Trophoblast cell (in vitro differentiated cells and primary cell): Measurements from ENCODE around the gene XDH.

ENCODE experiments used
- DNase-seq, 2 donors: peaks; one replicate each; pipeline ENCODE4 v3.0.0-alpha.2; 2016
- H2AFZ ChIP-seq: 2 replicates; pipeline ENCODE4 v1.6.1; 2013; ENCODE audit warnings: low read length, moderate library complexity, mild to moderate bottlenecking; ENCODE audit not compliant: insufficient read depth, poor library complexity
- H2AK5ac ChIP-seq: 2 replicates; pipeline ENCODE4 v1.6.1; 2013; ENCODE audit warnings: mild to moderate bottlenecking, low read length
- H2BK120ac ChIP-seq: 2 replicates; pipeline ENCODE4 v1.6.1; 2013; ENCODE audit warnings: low read length, mild to moderate bottlenecking, moderate library complexity; ENCODE audit not compliant: insufficient read depth, poor library complexity
- H2BK12ac ChIP-seq: 2 replicates; pipeline ENCODE4 v1.6.1; 2013; ENCODE audit warnings: mild to moderate bottlenecking, low read length, moderate library complexity
- H2BK5ac ChIP-seq: 2 replicates; pipeline ENCODE4 v1.6.1; 2013; ENCODE audit warnings: low read length, low read depth, moderate library complexity, mild to moderate bottlenecking; ENCODE audit not compliant: poor library complexity
- H3K14ac ChIP-seq: 2 replicates; pipeline ENCODE4 v1.6.1; 2013; ENCODE audit warnings: mild to moderate bottlenecking, low read length
- H3K18ac ChIP-seq: 2 replicates; pipeline ENCODE4 v1.6.1; 2013; ENCODE audit warnings: mild to moderate bottlenecking, low read length
- H3K23ac ChIP-seq: 2 replicates; pipeline ENCODE4 v1.6.1; 2013; ENCODE audit warnings: low read length
- H3K27ac ChIP-seq: 2 replicates; pipeline ENCODE4 v1.5.1; 2013; ENCODE audit warnings: low read depth, mild to moderate bottlenecking, inconsistent platforms, low read length, moderate library complexity
- H3K27me3 ChIP-seq: 2 replicates; pipeline ENCODE4 v1.6.1; 2013; ENCODE audit warnings: inconsistent platforms, mild to moderate bottlenecking, low read length, moderate library complexity; ENCODE audit not compliant: insufficient read depth
- H3K36me3 ChIP-seq, 2 experiments: 1 replicate in 1 of 2; 2 replicates in 1 of 2; pipeline ENCODE4 v1.6.1; 2013; ENCODE audit warnings: low read length in 2 of 2, mild to moderate bottlenecking in 2 of 2, moderate library complexity in 1 of 2; ENCODE audit not compliant: insufficient read depth in 2 of 2, control insufficient read depth in 1 of 2
- H3K4ac ChIP-seq: 2 replicates; pipeline ENCODE4 v1.6.1; 2013; ENCODE audit warnings: low read depth, mild to moderate bottlenecking, low read length, moderate library complexity
- H3K4me1 ChIP-seq, 2 experiments: 1 replicate in 1 of 2; 2 replicates in 1 of 2; pipeline ENCODE4 v1.6.1; 2013; ENCODE audit warnings: low read length in 2 of 2, mild to moderate bottlenecking in 2 of 2, moderate library complexity in 1 of 2; ENCODE audit not compliant: insufficient read depth in 2 of 2, control insufficient read depth in 1 of 2
- H3K4me2 ChIP-seq: 2 replicates; pipeline ENCODE4 v1.6.1; 2013; ENCODE audit warnings: inconsistent platforms, mild to moderate bottlenecking, low read length, moderate library complexity
- H3K4me3 ChIP-seq: 2 replicates; pipeline ENCODE4 v1.5.1; 2013; ENCODE audit warnings: mild to moderate bottlenecking, low read depth, low read length, inconsistent platforms
- H3K79me1 ChIP-seq: one replicate; pipeline ENCODE4 v1.6.1; 2013; ENCODE audit warnings: low read length
- H3K79me2 ChIP-seq: 2 replicates; pipeline ENCODE4 v1.6.1; 2013; ENCODE audit warnings: low read length, mild to moderate bottlenecking; ENCODE audit not compliant: control insufficient read depth, insufficient read depth, poor library complexity
- H3K9ac ChIP-seq: 2 replicates; pipeline ENCODE4 v1.6.1; 2013; ENCODE audit warnings: mild to moderate bottlenecking, low read length
- H3K9me3 ChIP-seq: 2 replicates; pipeline ENCODE4 v1.6.1; 2013; ENCODE audit warnings: low read depth, mild to moderate bottlenecking, control low read depth, inconsistent platforms, low read length; ENCODE audit not compliant: insufficient read depth
- H4K12ac ChIP-seq: 2 replicates; pipeline ENCODE4 v1.6.1; 2013; ENCODE audit warnings: low read depth, mild to moderate bottlenecking, low read length, moderate library complexity
- H4K8ac ChIP-seq: 2 replicates; pipeline ENCODE4 v1.6.1; 2013; ENCODE audit warnings: low read depth, mild to moderate bottlenecking, low read length, moderate library complexity
- H4K91ac ChIP-seq: one replicate; pipeline ENCODE4 v1.6.1; 2013; ENCODE audit warnings: low read depth, mild to moderate bottlenecking, low read length, moderate library complexity
- WGBS: extraction: QIAGEN DNeasy Blood & Tissue Kit; methylation state at CpG from one replicate; pipeline ENCODE4 v1.1.7; 2013; ENCODE audit warnings: missing lambda C conversion rate; ENCODE audit not compliant: insufficient read length, insufficient coverage; ENCODE audit errors: extremely low coverage; 5-methylcytosine and 5-hydroxymethylcytosine counted together

The XDH gene

GRCh38 chr2:31404827-31405226, 9.7 kb downstream of the XDH start:
- no peak overlapping the region for H2BK5ac ChIP-seq
- no peak overlapping the region for H3K4me2 ChIP-seq
- H2BK120ac ChIP-seq, result no peak overlapping the region
- no peak overlapping the region for H3K4ac ChIP-seq
- no peaks in the 10 kb centered on the region for H3K9me3 ChIP-seq
- WGBS, result no CpG with 5 or more reads among the region's 4 CpGs
- H3K27me3 ChIP-seq, result no peaks in the 10 kb centered on the region
- no peak overlapping the region for H4K91ac ChIP-seq
- H3K36me3 ChIP-seq, result no peaks in the 10 kb centered on the region
- H3K9ac ChIP-seq, result no peak overlapping the region
- no peak overlapping the region for H3K27ac ChIP-seq
- H3K79me1 ChIP-seq, result no peaks in the 10 kb centered on the region
- no peak overlapping the region for H2AFZ ChIP-seq
- H4K8ac ChIP-seq, result no peak overlapping the region
- peaks cover 2 to 10% of the 10 kb centered on the region in 2 experiments for H3K4me1 ChIP-seq
- no peak overlapping the region for H2BK12ac ChIP-seq
- H3K18ac ChIP-seq, result no peak overlapping the region
- no peaks in the 10 kb centered on the region for H3K79me2 ChIP-seq
- no peak overlapping the region for H3K4me3 ChIP-seq
- no peak overlapping the region for H2AK5ac ChIP-seq
- DNase-seq, result no peak
- H3K23ac ChIP-seq, result no peak overlapping the region
- H4K12ac ChIP-seq, result no peak overlapping the region
- no peak overlapping the region for H3K14ac ChIP-seq

- no peak overlapping the region for H3K4me3 ChIP-seq
- no peak overlapping the region for H2AK5ac ChIP-seq
- no peak overlapping the region for H3K27ac ChIP-seq
- H3K27me3 ChIP-seq, result no peaks in the 10 kb centered on the region
- H4K12ac ChIP-seq, result no peak overlapping the region
- H3K14ac ChIP-seq, result no peak overlapping the region
- H2BK12ac ChIP-seq, result no peak overlapping the region
- no peak overlapping the region for H3K23ac ChIP-seq
- no peaks in the 10 kb centered on the region for H3K79me1 ChIP-seq
- no peak overlapping the region for H3K18ac ChIP-seq
- H2BK5ac ChIP-seq, result no peak overlapping the region
- H3K9ac ChIP-seq, result no peak overlapping the region
- no peak overlapping the region for H3K4me2 ChIP-seq
- H3K4ac ChIP-seq, result no peak overlapping the region
- H3K36me3 ChIP-seq, result no peaks in the 10 kb centered on the region
- no peak overlapping the region for H2BK120ac ChIP-seq
- no peaks in the 10 kb centered on the region for H3K9me3 ChIP-seq
- peaks cover 2 to 10% of the 10 kb centered on the region in 2 experiments for H3K4me1 ChIP-seq
- no peak overlapping the region for H4K8ac ChIP-seq
- no CpG with 5 or more reads among the region's 1 CpG for WGBS
- H4K91ac ChIP-seq, result no peak overlapping the region
- no peak overlapping the region for H2AFZ ChIP-seq
- DNase-seq, result no peak
- H3K79me2 ChIP-seq, result no peaks in the 10 kb centered on the region
These were observed 10.2 kb downstream of the XDH start for GRCh38 chr2:31404302-31404701.

- no peaks in the 10 kb centered on the region for H3K9me3 ChIP-seq
- no CpG with 5 or more reads among the region's 1 CpG for WGBS
- H3K79me1 ChIP-seq, result no peaks in the 10 kb centered on the region
- H3K36me3 ChIP-seq, result no peaks in the 10 kb centered on the region
- no peak overlapping the region for H3K18ac ChIP-seq
- H3K27ac ChIP-seq, result no peak overlapping the region
- no peaks in the 10 kb centered on the region for H3K79me2 ChIP-seq
- no peak overlapping the region for H4K8ac ChIP-seq
- no peaks in the 10 kb centered on the region for H3K27me3 ChIP-seq
- H2BK120ac ChIP-seq, result no peak overlapping the region
- H4K12ac ChIP-seq, result no peak overlapping the region
- no peak overlapping the region for H2BK5ac ChIP-seq
- H3K9ac ChIP-seq, result no peak overlapping the region
- peak in 1 of 2 donors; percentile 40 for DNase-seq
- H2AFZ ChIP-seq, result no peak overlapping the region
- H3K4me3 ChIP-seq, result no peak overlapping the region
- peak overlapping the region; percentile 39 for H2BK12ac ChIP-seq
- no peak overlapping the region for H3K4me2 ChIP-seq
- no peak overlapping the region for H3K23ac ChIP-seq
- H3K14ac ChIP-seq, result no peak overlapping the region
- H2AK5ac ChIP-seq, result no peak overlapping the region
- H3K4ac ChIP-seq, result no peak overlapping the region
- no peak overlapping the region for H4K91ac ChIP-seq
- H3K4me1 ChIP-seq, result peaks cover 2 to 10% of the 10 kb centered on the region in 2 experiments
These were observed 12.2 kb downstream of the XDH start for GRCh38 chr2:31402388-31402787.

- Histone ChIP-seq H2AK5ac (no peak overlapping the region), H3K9ac (no peak overlapping the region), H3K18ac (no peak overlapping the region), H3K4ac (no peak overlapping the region), H2BK12ac (no peak overlapping the region), H3K9me3 (no peaks in the 10 kb centered on the region), H3K36me3 (no peaks in the 10 kb centered on the region), H4K8ac (no peak overlapping the region), H4K91ac (no peak overlapping the region), H3K79me1 (no peaks in the 10 kb centered on the region), H3K4me2 (no peak overlapping the region), H4K12ac (no peak overlapping the region), H3K4me1 (peaks cover 2 to 10% of the 10 kb centered on the region in 2 experiments), H3K14ac (no peak overlapping the region), H3K27me3 (no peaks in the 10 kb centered on the region), H2BK5ac (no peak overlapping the region), H3K4me3 (no peak overlapping the region), H3K79me2 (no peaks in the 10 kb centered on the region), H2BK120ac (no peak overlapping the region), H3K27ac (no peak overlapping the region), H2AFZ (no peak overlapping the region), H3K23ac (no peak overlapping the region)
- WGBS, result no CpG with 5 or more reads among the region's 2 CpGs
- peak; percentile 97 to 98 for DNase-seq
These were observed 13.0 kb downstream of the XDH start for GRCh38 chr2:31401580-31401979.
